HG03095 (cell line): Measurements from ENCODE around the gene JUP.

Source experiments
- ATAC-seq: cut with Tn5 transposase; IDR thresholded peaks from one replicate; pipeline ENCODE4 v1.9.1; 2021; ENCODE audit warnings: moderate library complexity; ENCODE audit not compliant: unreplicated experiment

The JUP gene

GRCh38 chr17:41724476-41725050 lies 61.9 kb downstream of the JUP start:
- no peak for ATAC-seq

GRCh38 chr17:41723801-41724475 lies 62.6 kb downstream of the JUP start:
- no peak for ATAC-seq

GRCh38 chr17:41722231-41722630 lies 64.3 kb downstream of the JUP start:
- ATAC-seq: no peak

GRCh38 chr17:41718287-41718645 lies 68.2 kb downstream of the JUP start:
- ATAC-seq: no peak

- ATAC-seq: no peak
These were observed 68.9 kb downstream of the JUP start for GRCh38 chr17:41717408-41718286.

- ATAC-seq: no peak
These were observed 74.7 kb downstream of the JUP start, which contains the start of gene GAST for GRCh38 chr17:41711669-41712400. Gene GAST (plus strand): TSS chr17:41712331. CDS start chr17:41715437, 3,106 bp downstream.

GRCh38 chr17:41710472-41711090 lies 75.9 kb downstream of the JUP start:
- no peak for ATAC-seq

GRCh38 chr17:41707803-41708669 lies 78.5 kb downstream of the JUP start:
- no peak for ATAC-seq

GRCh38 chr17:41705271-41705991 lies 81.1 kb downstream of the JUP start:
- ATAC-seq: no peak
